Measurements from ENCODE around the gene ARPC1B.
"Not testable (repeated sequence)": the region's sequence is repeated elsewhere in the genome, so short reads cannot be mapped to it uniquely, and the experiment has no call there.

Gene ARPC1B

GRCh38 chr7:99369767-99370391, 4.7 kb upstream of the ARPC1B start:
- no peak for FAIRE-seq

- FAIRE-seq: no peak
These were observed 3.1 kb upstream of the ARPC1B start for GRCh38 chr7:99371376-99371920.

GRCh38 chr7:99372275-99373090, 2.0 kb upstream of the ARPC1B start:
- no peak for FAIRE-seq

DNA sequence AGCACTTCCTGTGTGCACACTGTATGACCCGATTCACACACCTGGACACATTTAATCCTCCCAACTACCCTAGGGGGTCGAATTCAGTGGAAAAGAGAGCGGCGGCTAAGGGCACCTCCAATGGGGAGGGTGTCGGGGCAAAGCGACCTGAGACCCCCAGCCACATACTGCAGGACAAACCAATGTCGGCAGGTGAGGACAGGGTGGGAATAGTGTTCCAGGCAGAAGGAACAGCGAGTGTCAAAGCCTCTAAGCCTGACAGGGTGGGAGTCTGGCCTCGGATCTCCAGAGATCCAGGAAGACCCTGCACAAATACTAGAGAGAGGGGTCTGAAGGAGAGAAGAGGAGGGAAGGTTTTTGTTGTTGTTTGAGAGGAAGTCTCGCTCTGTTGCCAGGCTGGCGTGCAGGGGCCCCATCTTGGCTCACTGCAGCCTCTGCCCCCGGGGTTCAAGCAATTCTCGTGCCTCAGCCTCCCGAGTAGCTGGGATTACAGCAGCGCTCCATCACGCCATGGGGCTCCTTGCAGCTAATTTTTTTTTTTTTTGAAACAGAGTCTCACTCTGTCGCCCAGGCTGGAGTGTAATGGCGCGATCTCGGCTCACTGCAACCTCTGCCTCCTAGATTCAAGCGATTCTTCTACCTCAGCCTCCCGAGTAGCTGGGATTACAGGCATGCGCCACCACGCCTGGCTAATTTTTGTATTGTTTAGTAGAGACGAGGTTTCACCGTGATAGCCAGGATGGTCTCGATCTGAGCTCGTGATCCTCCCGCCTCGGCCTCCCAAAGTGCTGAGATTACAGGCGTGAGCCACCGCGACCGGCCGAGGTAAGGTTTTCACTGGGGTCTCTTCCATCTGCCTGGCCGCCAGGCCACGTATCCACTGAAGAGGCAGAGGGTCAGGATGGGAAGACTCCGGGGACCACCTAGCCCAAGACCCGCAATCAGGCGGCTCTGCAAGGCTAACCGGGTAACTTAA, 1.2 kb upstream of the ARPC1B start:
- no peak for FAIRE-seq

DNA sequence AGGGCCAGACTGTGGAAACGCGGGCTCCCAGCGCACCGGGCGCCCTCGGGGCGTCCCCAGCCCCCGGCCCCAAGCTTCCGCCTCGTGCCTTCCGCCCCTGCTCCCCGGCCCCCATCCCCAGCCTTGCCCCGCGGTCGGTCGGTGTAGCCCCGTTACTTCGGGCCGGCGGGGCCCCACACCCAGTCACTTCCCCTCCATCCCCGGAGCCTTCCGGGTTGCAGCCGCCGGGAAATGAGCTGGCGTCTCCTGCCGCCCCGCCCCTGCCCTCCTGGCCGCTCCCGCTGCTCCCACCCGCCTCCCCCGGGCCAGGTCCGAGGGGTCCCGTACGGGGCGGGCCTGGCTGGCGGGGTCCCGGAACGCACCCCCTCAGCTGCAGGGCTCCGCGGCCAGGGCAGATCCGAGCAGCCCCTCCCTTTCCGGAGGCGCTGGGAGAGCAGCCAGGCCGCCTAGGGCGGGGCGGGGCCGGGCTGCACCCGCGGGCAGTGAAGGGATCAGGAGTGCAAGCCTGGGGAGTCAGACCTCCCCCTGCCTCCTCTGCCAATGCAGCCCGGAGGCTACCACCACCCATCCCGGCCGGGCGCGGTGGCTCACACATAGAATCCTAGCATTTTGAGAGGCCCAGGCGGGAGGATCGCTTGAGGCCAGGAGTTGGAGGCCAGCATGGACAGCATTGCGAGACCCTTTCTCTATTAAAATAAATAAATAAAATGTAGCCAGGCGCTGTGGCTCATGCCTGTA, 709 bp downstream of the ARPC1B start:
- FAIRE-seq: no peak

DNA sequence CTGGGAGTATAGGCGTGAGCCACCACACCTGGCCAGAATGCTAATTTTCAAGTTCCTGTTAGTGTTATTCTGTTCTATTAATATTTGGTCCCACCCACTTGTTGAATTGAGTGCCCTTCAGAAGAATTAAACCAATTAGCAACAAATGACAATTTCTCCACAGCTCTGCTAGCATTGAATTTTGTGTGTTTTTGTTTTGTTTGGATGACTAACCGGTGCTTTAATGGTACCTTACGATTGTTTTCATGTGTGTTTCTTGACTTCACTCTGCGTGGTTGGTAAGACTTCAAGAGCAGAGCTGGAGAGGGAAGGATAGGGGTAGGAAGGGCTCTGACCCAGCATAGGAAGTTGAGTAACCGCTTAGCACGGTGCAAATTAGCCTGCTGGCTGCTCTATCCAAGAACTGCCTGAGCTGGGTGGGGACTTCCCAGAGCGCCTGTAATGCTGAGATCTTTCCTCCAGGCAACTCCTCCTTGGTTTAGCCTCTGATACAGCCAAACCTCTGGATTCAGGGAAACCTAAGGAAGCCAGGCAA, 4.6 kb downstream of the ARPC1B start:
- no peak for FAIRE-seq

- not testable (repeated sequence) for FAIRE-seq
These were observed 5.1 kb downstream of the ARPC1B start for GRCh38 chr7:99379693-99380031.

DNA sequence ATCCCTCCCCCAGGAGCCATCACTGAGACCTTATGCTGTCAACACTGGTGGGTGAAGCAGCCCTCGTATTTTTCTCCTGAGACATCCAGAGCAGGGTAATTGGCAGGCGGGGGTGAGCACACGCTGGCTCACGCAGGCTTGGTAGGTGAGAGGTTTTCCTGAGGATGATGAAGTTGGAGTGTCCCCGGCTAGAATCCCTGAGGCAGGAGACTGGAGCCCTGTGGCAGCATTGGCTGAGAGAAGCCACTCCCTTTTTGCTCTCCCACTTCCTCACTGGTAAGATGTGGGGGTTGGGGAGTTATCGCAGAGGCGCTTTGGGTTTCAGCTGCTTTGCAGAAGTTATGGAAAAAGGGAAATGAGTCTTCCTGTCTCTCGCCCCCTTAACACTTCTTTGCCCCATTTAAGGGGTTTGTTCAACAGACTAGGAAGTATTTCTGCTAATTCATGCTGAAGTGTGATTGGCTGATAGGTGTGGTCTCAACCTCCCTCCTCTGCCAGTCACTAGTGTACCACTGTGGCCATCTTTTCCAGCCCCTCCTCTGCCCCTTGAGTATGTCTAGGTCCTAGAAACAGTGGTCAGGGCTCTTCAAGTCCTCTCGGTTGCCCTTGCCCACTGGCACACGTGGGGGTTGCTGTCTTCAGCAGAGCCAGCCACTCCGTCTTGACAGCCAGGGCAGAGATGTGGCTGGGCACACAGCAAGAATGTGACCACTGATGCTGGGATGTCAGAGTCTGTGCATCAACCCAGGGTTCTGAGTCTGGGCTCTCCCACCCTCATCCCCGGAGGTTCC, 5.7 kb downstream of the ARPC1B start:
- FAIRE-seq: no peak

DNA sequence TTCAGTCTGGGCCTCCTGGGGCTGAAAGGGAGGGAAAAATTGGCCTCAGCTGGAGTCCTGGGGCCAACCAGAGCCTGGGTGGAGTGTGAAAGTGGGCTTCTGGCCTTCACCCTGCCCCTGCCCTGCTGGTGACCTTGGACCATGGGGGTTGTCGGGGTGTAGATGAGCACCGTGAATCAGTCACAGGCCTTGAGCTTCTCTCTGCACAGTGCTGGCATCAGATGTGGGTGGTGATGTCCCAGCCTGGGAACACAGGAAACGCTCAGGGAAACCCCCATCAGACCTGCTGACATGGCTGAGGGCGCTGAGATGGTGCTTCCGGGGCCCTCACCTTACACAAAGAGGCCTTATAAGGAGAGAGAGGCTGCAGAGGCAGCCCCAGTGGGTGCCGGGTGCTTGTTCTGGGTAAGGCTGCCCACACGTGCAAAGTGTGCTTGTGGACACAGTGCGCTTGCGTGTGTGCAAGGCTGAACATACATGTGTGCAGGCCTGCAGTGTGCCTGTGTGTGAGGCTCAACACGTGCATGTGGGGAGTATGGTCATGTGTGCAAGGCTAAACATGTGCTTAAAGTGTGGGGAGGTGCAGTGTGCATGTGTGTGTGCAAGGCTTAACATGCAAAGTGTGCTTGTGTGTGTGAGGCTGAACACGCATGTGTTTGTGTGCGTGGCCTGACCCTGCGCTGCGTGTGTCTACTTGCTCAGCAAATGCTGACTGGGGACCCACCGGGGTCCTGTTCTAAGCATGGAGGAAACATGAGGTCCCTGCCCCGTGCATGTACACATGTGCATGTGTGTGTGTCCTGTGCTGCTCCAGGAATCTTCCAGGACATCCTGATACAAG, 6.5 kb downstream of the ARPC1B start:
- no peak for FAIRE-seq

- FAIRE-seq: no peak
These were observed 7.1 kb downstream of the ARPC1B start for GRCh38 chr7:99381664-99382075.

GRCh38 chr7:99383203-99383602, 8.7 kb downstream of the ARPC1B start:
- FAIRE-seq: no peak

DNA sequence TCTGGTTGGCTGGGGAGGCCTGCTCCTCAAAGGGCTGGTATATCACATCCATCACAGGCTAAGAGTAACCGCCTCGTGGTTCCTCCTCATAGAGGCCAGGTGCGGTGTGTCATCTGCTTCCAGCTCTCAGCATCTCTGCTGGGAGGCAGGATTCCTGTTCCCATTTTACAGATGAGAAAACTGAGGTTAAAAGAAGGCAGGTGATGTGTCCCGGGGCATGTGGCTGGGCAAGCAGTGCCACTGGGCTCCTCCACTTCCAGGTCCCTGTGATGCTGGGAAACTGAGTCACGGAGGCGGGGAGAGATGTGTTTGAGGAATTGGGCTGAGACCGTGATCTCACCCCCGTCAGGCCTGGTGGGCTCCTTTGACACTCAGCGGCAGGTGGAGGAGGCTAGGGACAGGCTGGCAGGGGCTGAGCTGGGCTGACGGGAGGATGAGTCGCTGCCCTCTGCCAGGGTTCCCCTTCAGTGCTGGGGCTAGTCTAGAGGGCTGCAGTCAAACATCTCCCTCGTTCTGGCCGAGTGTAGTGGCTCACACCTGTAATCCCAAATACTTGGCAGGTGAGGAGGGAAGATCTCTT, 9.4 kb downstream of the ARPC1B start:
- FAIRE-seq: no peak

DNA sequence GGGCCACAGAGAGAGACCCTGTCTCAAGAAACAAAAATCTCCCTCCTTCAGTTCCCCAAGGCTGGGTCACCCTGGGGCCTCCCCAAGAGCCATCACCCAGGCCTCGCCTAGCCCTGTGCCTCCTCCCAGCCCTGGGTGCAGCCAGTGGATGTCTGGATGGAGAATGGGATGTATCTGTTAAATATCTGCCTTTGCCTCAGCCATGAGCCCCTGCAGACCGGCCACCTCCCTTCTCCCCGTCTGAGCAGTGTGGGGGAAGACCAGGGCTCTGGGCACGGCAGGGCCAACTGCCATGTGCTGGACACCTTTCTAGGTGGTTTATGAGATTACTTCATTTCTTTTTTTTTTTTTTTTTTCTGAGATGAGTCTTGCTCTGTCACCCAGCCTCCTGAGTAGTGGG, 10.0 kb downstream of the ARPC1B start:
- no peak for FAIRE-seq

DNA sequence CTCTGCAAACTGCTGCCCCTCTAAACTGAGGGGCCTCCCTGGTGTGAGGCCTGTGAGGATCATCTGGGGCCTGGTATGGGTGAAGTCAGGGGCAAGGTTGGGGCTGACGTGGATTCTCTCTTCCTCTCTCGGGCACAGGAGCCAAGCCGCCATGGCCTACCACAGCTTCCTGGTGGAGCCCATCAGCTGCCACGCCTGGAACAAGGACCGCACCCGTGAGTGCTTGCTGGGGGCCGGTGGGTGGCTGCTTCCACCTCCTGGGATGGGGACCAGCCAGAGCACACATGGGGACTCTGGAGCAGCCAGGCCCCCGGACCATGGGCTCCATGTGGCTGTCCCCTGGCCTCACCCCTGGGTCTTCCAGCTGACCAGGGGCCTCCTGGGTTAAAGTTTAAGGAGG, 11.0 kb downstream of the ARPC1B start:
- FAIRE-seq: no peak

GRCh38 chr7:99386584-99387238, 12.2 kb downstream of the ARPC1B start:
- FAIRE-seq: no peak

GRCh38 chr7:99387239-99387635, 12.7 kb downstream of the ARPC1B start:
- not testable (repeated sequence) for FAIRE-seq

DNA sequence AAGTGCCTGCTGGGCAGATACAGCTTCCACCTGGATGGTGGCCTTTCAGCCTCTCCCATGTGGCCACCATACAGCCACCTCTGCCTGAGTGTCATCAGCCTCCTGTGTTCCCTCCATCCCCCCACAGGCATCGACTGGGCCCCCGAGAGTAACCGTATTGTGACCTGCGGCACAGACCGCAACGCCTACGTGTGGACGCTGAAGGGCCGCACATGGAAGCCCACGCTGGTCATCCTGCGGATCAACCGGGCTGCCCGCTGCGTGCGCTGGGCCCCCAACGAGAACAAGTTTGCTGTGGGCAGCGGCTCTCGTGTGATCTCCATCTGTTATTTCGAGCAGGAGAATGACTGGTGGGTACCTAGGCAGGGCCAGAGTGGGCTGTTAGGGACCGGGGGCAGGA, 13.4 kb downstream of the ARPC1B start:
- FAIRE-seq: no peak

- no peak for FAIRE-seq
These were observed 15.2 kb downstream of the ARPC1B start for GRCh38 chr7:99389772-99390171.

DNA sequence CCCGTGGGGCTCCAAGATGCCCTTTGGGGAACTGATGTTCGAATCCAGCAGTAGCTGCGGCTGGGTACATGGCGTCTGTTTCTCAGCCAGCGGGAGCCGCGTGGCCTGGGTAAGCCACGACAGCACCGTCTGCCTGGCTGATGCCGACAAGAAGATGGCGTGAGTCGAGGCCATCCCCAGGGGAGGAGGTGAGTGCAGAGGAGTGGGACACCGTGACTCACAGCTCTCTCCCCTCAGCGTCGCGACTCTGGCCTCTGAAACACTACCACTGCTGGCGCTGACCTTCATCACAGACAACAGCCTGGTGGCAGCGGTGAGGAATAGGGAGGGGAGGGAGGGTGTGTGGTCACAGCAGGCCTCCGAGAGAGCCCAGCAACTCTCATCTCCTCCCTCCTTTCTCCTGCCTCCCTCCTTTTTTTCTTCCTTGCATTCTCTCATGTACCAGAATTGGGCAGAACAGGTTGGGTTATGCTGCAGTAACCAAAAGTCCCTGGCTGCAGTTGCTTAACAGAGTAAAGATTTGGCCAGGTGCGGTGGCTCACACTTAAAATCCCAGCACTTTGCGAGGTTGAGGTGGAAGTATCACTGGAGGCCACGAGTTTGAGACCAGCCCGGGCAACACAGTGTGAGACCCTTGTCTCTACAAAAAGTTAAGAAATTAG, 16.5 kb downstream of the ARPC1B start:
- no peak for FAIRE-seq
